Endometrial microvascular endothelial cells (primary cell): ENCODE data around the gene ANKRD39. TPM values are rescaled to one million over a fixed set of nuclear protein-coding genes. Genes with fewer than 3 reads are reported as not detected.
"Not testable (repeated sequence)": the region's sequence is repeated elsewhere in the genome, so short reads cannot be mapped to it uniquely, and the experiment has no call there.

Experiments
- in situ Hi-C: cut with HindIII; loops from 2 replicates; pipeline ENCODE4 v1.10.0; 2017; ENCODE audit warnings: low sequenced_read_pairs, low pct_unique_long_range_greater_than_20kb; ENCODE audit errors: inconsistent ontology term
- total RNA-seq: library from RNA; depleted of rRNA; stranded (reverse); fragments of >200 nt; gene quantifications from one replicate; pipeline ENCODE4 v1.2.3, GENCODE V29; 2015; ENCODE audit errors: inconsistent ontology term

Gene ANKRD39
- total RNA-seq, 1 donor from 2014 or later: 13.3 TPM

- in situ Hi-C loops: not testable (repeated sequence)
Measured at GRCh38 chr2:96863056-96863455, 5.2 kb upstream of the ANKRD39 start.

- in situ Hi-C loops: no loop called here
Measured at GRCh38 chr2:96861074-96861473, 3.3 kb upstream of the ANKRD39 start.

- in situ Hi-C loops: no loop called here
Measured at GRCh38 chr2:96860065-96861029, 2.5 kb upstream of the ANKRD39 start.

- in situ Hi-C loops: no loop called here
Measured at GRCh38 chr2:96859681-96860064, 1.9 kb upstream of the ANKRD39 start.

GRCh38 chr2:96859099-96859649, 1.4 kb upstream of the ANKRD39 start:
- in situ Hi-C loops: no loop called here

GRCh38 chr2:96856776-96857666, 795 bp downstream of the ANKRD39 start:
- in situ Hi-C loops: no loop called here

- in situ Hi-C loops: no loop called here
Measured at GRCh38 chr2:96853321-96853720, 4.5 kb downstream of the ANKRD39 start.

- in situ Hi-C loops: no loop called here
Measured at GRCh38 chr2:96852667-96853066, 5.1 kb downstream of the ANKRD39 start.

GRCh38 chr2:96848264-96848663, 9.6 kb downstream of the ANKRD39 start:
- in situ Hi-C loops: no loop called here

GRCh38 chr2:96847586-96847985, 10.2 kb downstream of the ANKRD39 start:
- in situ Hi-C loops: no loop called here

- in situ Hi-C loops: no loop called here
Measured at GRCh38 chr2:96846825-96847224, 11.0 kb downstream of the ANKRD39 start.

- in situ Hi-C loops: no loop called here
Measured at GRCh38 chr2:96844405-96844808, 13.4 kb downstream of the ANKRD39 start.

- in situ Hi-C loops: no loop called here
Measured at GRCh38 chr2:96843538-96844268, 14.1 kb downstream of the ANKRD39 start, which contains the start of gene ANKRD23. TSS of gene ANKRD23 (minus strand) at chr2:96844021. CDS start at chr2:96843992, 29 bp downstream.

GRCh38 chr2:96842600-96842999, 15.2 kb downstream of the ANKRD39 start:
- in situ Hi-C loops: no loop called here

GRCh38 chr2:96841701-96842495, 15.9 kb downstream of the ANKRD39 start:
- in situ Hi-C loops: no loop called here

GRCh38 chr2:96839875-96840850, 17.7 kb downstream of the ANKRD39 start:
- in situ Hi-C loops: no loop called here
